ENCODE measurements around the gene ATXN7L1. TPM values are rescaled to one million over a fixed set of nuclear protein-coding genes. Genes with fewer than 3 reads are reported as not detected.

The ATXN7L1 gene
- total and polyA plus RNA-seq, 2 of the 8 experiments (the other 6 are each of a cell fraction or from before 2014, with no cell fraction given), result 14.3 to 34.0 TPM

- TF ChIP-seq CTCF (IDR thresholded peaks at IDR 0.05; ENCODE audit: control extremely low read depth in 1 of 3, insufficient read depth in 1 of 3, low read depth in 1 of 3, low read length in 3 of 3), result no peak
- no peak for TF ChIP-seq USF2 (IDR thresholded peaks at IDR 0.05; ENCODE audit: low read length)
- no peak for TF ChIP-seq TAF7 (optimal IDR thresholded peaks at IDR 0.05; ENCODE audit: borderline replicate concordance, low read depth, low read length)
- no peak for TF ChIP-seq CTBP2 (IDR thresholded peaks at IDR 0.05; ENCODE audit: borderline replicate concordance, insufficient read depth, insufficient read length, low read length)
- TF ChIP-seq RBBP5 (IDR thresholded peaks at IDR 0.05; ENCODE audit: borderline replicate concordance, low read depth, low read length), result no peak
- no peak for TF ChIP-seq CBX5 (IDR thresholded peaks at IDR 0.05; ENCODE audit: low read depth, low read length)
These were observed 44.4 kb downstream of the ATXN7L1 start (continued) for GRCh38 chr7:105831824-105832535.

All from H1 (cell line).